ENCODE results near the gene ARMC8. TPM values are rescaled to one million over a fixed set of nuclear protein-coding genes. Genes with fewer than 3 reads are reported as not detected.

Gene ARMC8
- total and polyA plus RNA-seq, 4 donors = 8.4 to 53.6 (median 22.8) TPM

GRCh38 chr3:138327831-138328230, 140.7 kb downstream of the ARMC8 start:
- DNase-seq (ENCODE audit: low spot score) = no peak
- TF ChIP-seq ZBTB33 (IDR thresholded peaks at IDR 0.05) = no peak
- no peak for TF ChIP-seq RAD21 (IDR thresholded peaks at IDR 0.05)
- no peak for TF ChIP-seq EGR1 (IDR thresholded peaks at IDR 0.05; ENCODE audit: low read depth in 2 of 2)
- no peak for TF ChIP-seq CTCF (IDR thresholded peaks at IDR 0.05; ENCODE audit: low read depth, low read length, missing input control)
- TF ChIP-seq JUND (IDR thresholded peaks at IDR 0.05) = no peak
- TF ChIP-seq, protein P1, sequence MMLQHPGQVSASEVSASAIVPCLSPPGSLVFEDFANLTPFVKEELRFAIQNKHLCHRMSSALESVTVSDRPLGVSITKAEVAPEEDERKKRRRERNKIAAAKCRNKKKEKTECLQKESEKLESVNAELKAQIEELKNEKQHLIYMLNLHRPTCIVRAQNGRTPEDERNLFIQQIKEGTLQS (IDR thresholded peaks at IDR 0.05) = no peak
- 87% methylated on average over 4 of the region's 4 CpGs for WGBS
- no peaks in the 10 kb centered on the region for H3K9me3 ChIP-seq (ENCODE audit: control insufficient read depth in 4 of 4, low read length in 3 of 4)
- no peak overlapping the region for H3K4me3 ChIP-seq (ENCODE audit: low read depth in 1 of 3, low read length in 3 of 3)
- no peak overlapping the region for H3K27ac ChIP-seq (ENCODE audit: low read depth in 1 of 2, low read length in 2 of 2)
- peaks cover 2 to 10% (median 5%) of the 10 kb centered on the region in 4 donors for H3K4me1 ChIP-seq (ENCODE audit: control insufficient read depth in 4 of 4, insufficient read depth in 4 of 4, low read length in 3 of 4)
- H3K36me3 ChIP-seq (ENCODE audit: control insufficient read depth in 4 of 4, insufficient read depth in 3 of 4, low read depth in 1 of 4, low read length in 3 of 4) = no peaks in the 10 kb centered on the region
- H3K9ac ChIP-seq (ENCODE audit: low read depth in 1 of 2, low read length in 2 of 2) = no peak overlapping the region
- no peaks in the 10 kb centered on the region for H3K27me3 ChIP-seq (ENCODE audit: control insufficient read depth in 4 of 4, insufficient read depth in 4 of 4, low read length in 3 of 4)

- no peak for TF ChIP-seq HNF4G (IDR thresholded peaks at IDR 0.05)
- no peak for TF ChIP-seq SP1 (IDR thresholded peaks at IDR 0.05)
- no peak for TF ChIP-seq CTCF (IDR thresholded peaks at IDR 0.05; ENCODE audit: low read depth, low read length, missing input control)
- TF ChIP-seq NR2F2 (IDR thresholded peaks at IDR 0.05) = no peak
- no peaks in the 10 kb centered on the region for H3K9me3 ChIP-seq (ENCODE audit: control insufficient read depth in 4 of 4, low read length in 3 of 4)
- 45% methylated on average over 2 of the region's 2 CpGs for WGBS
- peaks cover 2 to 10% (median 5%) of the 10 kb centered on the region in 4 donors for H3K4me1 ChIP-seq (ENCODE audit: control insufficient read depth in 4 of 4, insufficient read depth in 4 of 4, low read length in 3 of 4)
- H3K4me3 ChIP-seq (ENCODE audit: low read depth in 1 of 3, low read length in 3 of 3) = no peak overlapping the region
- H3K9ac ChIP-seq (ENCODE audit: low read depth in 1 of 2, low read length in 2 of 2) = no peak overlapping the region
- H3K36me3 ChIP-seq (ENCODE audit: control insufficient read depth in 4 of 4, insufficient read depth in 3 of 4, low read depth in 1 of 4, low read length in 3 of 4) = no peaks in the 10 kb centered on the region
- DNase-seq (ENCODE audit: low spot score) = no peak
- H3K27ac ChIP-seq (ENCODE audit: low read depth in 1 of 2, low read length in 2 of 2) = no peak overlapping the region
- no peaks in the 10 kb centered on the region for H3K27me3 ChIP-seq (ENCODE audit: control insufficient read depth in 4 of 4, insufficient read depth in 4 of 4, low read length in 3 of 4)
Measured at GRCh38 chr3:138328341-138328740, 141.2 kb downstream of the ARMC8 start.

All from liver (tissue), 9 donors.